GM18505 (cell line): ENCODE results near the gene ANGPTL8.
A peak's percentile ranks its signal among the peaks of the same experiment; 100 is the strongest.

Experiments
- ATAC-seq: cut with Tn5 transposase; IDR thresholded peaks from one replicate; pipeline ENCODE4 v1.9.1; 2021; ENCODE audit not compliant: unreplicated experiment
- POLR2A ChIP-seq: IDR thresholded peaks from 4 replicates; pipeline ENCODE4 v1.6.1; 2011; ENCODE audit warnings: borderline replicate concordance; ENCODE audit not compliant: insufficient read depth, insufficient read length; ENCODE audit errors: extremely low read depth

The ANGPTL8 gene, protein sequence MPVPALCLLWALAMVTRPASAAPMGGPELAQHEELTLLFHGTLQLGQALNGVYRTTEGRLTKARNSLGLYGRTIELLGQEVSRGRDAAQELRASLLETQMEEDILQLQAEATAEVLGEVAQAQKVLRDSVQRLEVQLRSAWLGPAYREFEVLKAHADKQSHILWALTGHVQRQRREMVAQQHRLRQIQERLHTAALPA

DNA sequence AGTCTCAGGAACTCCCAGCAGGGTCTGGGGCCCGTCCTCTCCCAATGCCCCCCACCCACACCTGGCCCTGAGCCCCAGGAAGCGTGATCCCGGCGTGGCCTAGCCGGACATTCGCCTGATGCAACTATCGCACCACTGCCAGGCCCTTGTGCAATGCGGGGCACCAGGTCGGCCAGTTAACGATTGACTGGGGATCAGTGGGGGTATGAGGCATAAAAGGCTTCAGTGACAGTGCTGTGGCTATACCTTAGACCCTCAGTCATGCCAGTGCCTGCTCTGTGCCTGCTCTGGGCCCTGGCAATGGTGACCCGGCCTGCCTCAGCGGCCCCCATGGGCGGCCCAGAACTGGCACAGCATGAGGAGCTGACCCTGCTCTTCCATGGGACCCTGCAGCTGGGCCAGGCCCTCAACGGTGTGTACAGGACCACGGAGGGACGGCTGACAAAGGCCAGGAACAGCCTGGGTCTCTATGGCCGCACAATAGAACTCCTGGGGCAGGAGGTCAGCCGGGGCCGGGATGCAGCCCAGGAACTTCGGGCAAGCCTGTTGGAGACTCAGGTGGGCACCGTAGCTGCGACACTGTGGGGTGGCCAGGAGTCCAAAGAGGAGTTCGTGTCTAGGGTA lies at the start of gene ANGPTL8:
ANGPTL8 (plus strand) TSS at position 243 of the 624 bp plus-strand sequence; CDS start at position 262, 19 bp downstream.
- ATAC-seq: no peak
- no peak for TF ChIP-seq POLR2A

DNA sequence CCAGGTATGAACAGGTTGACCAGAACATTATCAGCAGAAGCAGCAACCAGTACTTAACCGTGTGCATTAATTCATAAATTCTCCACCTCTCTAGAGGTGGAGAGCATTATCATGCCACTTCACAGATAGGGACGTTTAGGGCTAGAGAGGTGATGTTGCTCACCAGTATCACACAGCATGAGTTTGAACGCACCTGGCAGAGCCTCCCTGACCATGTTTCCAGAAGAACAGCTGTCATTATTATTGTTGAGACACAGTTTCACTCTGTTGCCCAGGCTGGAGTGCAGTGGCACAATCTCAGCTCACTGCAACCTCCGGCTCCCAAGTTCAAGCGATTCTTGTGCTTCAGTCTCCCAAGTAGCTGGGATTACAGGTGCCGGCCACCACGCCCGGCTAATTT lies 48.9 kb upstream of the ANGPTL8 start:
- TF ChIP-seq POLR2A: no peak
- no peak for ATAC-seq

GRCh38 chr19:11191273-11191755 lies 48.1 kb upstream of the ANGPTL8 start:
- no peak for TF ChIP-seq POLR2A
- no peak for ATAC-seq

DNA sequence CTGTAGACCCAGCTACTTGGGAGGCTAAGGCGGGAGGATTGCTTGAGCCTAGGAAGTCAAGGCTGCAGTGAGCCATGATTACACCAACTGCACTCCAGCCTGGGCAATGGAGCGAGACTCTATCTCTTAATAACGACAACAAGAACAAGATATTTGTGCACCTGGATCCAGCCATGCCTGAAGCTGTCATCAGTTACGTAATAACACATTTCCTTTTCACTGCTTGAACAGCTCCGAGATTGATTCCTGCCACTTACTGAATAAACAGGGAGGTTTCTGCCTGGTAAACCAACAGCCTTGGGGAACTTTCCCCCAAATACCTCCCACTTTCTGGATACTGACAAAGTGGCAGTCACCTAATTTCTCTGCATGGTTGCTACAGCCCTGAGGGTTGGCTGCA lies 47.5 kb upstream of the ANGPTL8 start:
- no peak for ATAC-seq
- no peak for TF ChIP-seq POLR2A

DNA sequence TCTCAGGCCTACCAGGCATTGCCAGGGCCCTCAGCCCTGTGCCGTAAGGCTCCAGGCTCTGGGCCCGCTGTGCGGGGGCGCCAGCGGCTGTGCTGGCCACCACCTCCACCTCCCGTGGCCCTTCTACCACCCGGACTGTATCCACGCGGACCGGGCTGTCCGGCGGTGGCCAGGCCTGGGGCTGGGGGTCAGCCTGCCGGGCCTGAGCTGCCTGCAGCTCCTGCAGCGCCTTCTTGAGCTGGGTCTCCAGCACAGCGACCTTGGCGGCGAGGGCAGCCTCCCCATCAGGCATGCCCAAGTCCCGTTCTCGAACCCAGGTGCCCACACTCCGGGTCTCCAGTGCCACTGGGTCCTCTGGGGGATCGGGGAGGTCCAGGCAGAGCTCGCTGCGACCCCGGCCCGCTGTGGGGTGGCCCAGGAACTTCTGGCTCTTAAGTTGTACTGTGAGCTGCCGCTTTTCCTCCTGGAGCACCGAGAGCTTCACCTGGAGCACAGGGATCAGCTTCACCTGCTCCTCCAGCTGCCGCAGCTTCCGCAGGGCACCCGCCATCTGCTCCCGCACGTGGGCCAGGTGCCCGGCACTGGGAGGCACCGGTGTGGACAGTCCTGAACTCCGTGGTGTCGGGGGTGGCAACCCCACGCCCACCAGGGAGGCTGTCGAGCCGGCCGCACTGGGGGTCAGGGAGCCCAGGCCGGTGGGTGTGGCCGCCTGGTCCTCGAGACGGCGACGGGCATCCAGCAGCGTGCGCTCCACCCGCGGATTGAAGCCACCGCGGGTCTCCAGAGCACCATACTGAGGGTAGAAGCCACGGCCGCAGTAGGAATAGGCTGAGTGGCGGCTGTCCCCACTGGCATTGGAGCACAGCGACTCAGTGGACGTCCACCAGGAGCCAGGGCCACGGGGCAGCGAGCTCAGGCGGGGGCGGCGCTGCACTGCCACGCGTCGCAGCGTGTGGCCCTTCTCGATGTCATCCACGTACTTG lies 46.2 kb upstream of the ANGPTL8 start:
- ATAC-seq: no peak
- no peak for TF ChIP-seq POLR2A

DNA sequence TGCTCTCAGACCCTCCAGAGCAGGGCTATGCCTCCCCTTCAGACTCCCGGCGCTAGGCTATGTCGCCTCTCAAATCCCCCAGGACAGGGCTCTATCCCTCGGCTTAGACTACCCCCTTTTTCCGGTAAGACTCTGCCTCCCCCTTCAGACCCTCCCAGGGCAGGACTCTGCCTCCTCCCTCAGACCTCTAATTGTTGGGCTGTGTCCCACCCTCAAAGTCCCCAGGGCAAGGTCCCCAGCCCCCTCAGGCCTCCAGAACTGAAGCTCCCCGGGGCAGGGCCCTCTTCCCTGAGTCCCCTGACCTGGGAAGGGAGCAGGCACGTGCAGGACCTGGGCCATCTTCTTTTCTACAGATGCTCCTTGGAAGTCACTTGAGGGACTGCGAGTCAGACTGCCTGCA lies 45.2 kb upstream of the ANGPTL8 start:
- TF ChIP-seq POLR2A: no peak

GRCh38 chr19:11194656-11195558 lies 44.5 kb upstream of the ANGPTL8 start:
- TF ChIP-seq POLR2A: no peak
- no peak for ATAC-seq

More for the DNA sequence above, 45.2 kb upstream of the ANGPTL8 start:
- ATAC-seq: no peak

GRCh38 chr19:11195681-11196080 lies 43.7 kb upstream of the ANGPTL8 start:
- ATAC-seq: no peak
- TF ChIP-seq POLR2A: no peak

GRCh38 chr19:11196406-11197287 lies 42.8 kb upstream of the ANGPTL8 start:
- no peak for TF ChIP-seq POLR2A
- ATAC-seq: no peak

DNA sequence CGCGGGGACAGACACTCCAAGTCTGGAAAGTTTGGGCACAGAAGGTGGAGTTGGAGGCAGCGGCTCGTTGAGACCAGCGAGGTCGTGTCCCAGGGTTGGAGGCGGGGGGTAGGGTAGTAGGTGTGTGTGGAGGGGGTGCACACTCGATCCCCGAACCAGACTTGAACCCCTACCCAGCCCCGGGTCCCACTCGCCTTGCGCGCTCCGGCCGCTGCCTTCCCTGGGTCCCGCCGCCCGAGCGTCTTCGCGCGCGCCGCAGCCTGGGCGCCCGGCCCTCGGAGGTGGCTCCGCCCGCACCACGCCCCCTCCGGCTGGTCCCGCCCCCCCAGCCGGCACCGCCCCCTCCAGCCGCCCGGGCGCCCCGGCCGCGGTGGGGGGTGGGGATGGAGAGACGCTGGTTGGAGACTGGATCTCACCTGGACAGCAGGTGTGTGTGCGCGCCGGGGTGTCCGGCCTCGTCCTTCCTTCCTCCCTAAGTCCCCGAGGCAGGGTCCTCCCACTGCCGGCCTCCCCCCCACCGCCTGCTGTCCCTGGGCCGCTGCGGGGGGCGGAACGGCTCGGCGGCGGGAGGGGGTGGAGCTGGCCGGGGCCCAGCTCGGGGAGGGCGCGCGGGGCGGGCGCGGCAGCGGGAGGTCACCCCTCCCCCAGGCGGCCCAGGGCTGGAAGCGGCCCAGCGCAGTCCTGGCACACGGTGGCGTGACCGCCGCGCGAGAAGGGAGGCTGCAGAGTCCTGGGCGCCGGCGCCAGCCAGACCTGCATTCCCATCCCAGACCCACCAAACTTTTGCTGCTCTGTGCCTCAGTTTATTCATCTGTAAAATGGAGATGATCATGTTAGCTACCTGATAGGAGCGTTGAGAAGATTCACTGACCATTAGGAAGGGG lies 41.9 kb upstream of the ANGPTL8 start, which contains the start of gene KANK2:
KANK2 (minus strand) TSS at position 255 of the 884 bp plus-strand sequence. CDS start 3,034 bp downstream, outside the sequence.
- peak; percentile 72 for ATAC-seq
- TF ChIP-seq POLR2A: no peak

GRCh38 chr19:11198175-11198534 lies 41.3 kb upstream of the ANGPTL8 start:
- no peak for TF ChIP-seq POLR2A
- ATAC-seq: no peak

GRCh38 chr19:11198769-11199424 lies 40.5 kb upstream of the ANGPTL8 start:
- ATAC-seq: no peak
- no peak for TF ChIP-seq POLR2A
